GM19455 (cell line): ENCODE measurements around the gene IL6.
A peak's percentile ranks its signal among the peaks of the same experiment; 100 is the strongest.
"Not testable (repeated sequence)": the region's sequence is repeated elsewhere in the genome, so short reads cannot be mapped to it uniquely, and the experiment has no call there.

Source experiments
- ATAC-seq: cut with Tn5 transposase; IDR thresholded peaks from one replicate; pipeline ENCODE4 v1.9.1; 2021; ENCODE audit not compliant: unreplicated experiment

The IL6 gene

GRCh38 chr7:22726907-22727713 lies at the start of gene IL6:
Gene IL6 (plus strand): TSS chr7:22727200. CDS start chr7:22727263, 63 bp downstream.
- ATAC-seq = no peak

DNA sequence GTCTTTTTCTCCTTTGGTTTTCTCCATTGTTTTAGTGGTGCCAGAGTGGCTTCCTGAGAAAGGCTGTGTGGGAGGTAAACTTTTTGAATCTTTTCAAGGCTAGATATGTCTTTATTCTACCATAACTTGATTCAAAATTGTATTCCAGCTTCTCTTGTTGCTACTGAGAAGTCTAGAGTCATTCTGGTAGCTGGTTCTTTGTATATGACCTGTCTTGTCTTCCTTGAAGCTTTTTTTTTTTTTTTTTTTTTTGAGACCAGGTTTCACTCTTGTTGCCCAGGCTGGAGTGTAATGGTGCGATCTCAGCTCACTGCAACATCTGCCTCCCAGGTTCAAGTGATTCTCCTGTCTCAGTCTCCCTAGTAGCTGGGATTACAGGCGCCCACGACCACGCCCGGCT lies 49.7 kb upstream of the IL6 start:
- ATAC-seq = not testable (repeated sequence)

GRCh38 chr7:22677680-22678079 lies 49.3 kb upstream of the IL6 start:
- ATAC-seq = no peak

DNA sequence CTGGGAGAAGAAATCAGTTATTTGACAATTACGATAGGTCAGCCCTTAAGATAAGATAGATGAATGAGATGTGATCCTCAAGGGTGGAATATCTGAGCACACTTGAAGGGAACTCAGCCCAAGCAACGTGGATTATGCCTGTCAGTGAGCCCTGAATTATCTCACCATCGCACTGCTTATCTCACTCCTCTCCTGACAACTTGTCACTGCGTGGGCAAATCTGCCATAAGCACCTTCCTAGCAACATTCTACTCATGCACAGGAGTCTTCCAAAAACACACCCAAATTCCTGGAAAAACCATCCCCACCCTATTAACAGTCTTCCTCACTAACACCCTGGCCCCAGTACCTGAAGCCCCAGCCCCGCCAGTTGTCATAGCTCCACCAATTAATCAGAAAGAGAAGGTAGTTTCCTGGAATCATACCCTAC lies 46.5 kb upstream of the IL6 start:
- ATAC-seq = no peak

GRCh38 chr7:22681312-22681711 lies 45.7 kb upstream of the IL6 start:
- no peak for ATAC-seq

DNA sequence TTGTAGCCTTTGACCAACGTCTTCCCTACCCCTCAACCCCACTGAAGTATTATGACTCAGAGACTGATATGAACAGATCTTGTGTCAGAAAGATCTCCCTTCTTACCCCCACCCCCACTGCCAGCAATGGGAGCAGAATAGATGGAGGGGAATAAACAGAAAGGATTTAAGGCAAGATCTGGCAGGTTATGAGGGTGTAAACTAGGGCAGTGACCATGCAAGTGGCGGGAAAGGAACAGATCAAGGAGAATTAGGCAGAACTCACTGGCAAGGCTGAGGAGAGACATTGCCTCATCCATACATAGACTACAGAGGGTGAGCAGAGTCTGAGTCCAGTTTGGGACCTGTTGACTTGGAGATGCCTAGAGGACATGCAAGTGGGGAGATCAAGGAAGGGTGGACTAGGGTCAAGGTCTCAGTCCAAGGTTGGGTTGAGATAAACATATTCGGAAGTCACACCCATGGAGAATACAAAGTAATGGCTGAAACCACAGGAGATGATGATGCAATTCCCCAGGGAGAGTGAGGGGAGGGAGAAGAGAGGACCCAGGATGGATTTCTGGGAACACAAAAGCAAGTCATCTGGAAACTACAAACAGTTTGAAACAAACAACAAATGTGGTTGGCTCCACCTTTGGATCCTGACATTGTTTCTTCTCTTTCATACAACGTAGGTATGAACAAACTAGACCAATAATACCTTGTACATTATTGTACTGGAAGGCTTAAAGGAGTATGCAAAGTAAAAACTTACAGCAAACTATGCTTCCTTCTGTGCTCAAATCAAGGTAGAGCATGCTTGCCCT lies 44.9 kb upstream of the IL6 start:
- ATAC-seq = no peak

DNA sequence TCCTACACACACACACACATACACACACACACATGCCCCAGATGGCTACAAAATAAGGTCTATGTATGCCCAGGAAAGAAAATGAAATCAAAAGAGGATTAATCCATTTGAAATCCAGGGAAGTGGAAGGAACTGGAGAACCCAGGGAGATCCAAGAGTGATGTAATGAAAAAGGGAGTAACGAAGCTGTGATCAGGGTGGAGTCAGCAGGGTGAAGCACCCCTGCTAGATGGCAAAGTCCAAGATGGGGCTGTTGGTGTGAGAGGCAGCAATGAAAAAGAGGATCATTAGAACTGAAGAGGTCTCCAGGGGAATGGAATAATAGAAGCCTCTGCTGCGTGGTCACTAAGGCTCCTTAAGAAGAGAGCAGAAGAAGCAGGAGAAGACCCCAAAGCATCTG lies 43.6 kb upstream of the IL6 start:
- ATAC-seq = no peak

GRCh38 chr7:22686620-22687019 lies 40.4 kb upstream of the IL6 start:
- ATAC-seq = no peak

GRCh38 chr7:22688084-22688483 lies 38.9 kb upstream of the IL6 start:
- ATAC-seq = no peak

DNA sequence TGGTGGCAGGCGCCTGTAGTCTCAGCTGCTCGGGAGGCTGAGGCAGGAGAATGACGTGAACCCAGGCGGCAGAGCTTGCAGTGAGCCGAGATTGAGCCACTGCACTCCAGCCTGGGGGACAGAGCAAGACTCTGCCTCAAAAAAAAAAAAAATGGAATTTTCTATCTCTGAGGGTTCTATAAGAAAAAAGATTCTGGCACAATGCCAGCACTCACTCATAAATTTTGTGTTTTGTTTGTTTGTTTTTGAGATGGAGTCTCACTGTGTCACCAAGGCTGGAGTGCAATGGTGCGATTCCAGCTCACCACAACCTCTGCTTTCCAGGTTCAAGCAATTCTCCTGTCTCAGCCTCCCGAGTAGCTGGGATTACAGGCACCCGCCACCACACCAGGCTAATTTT lies 38.1 kb upstream of the IL6 start:
- ATAC-seq = not testable (repeated sequence)

DNA sequence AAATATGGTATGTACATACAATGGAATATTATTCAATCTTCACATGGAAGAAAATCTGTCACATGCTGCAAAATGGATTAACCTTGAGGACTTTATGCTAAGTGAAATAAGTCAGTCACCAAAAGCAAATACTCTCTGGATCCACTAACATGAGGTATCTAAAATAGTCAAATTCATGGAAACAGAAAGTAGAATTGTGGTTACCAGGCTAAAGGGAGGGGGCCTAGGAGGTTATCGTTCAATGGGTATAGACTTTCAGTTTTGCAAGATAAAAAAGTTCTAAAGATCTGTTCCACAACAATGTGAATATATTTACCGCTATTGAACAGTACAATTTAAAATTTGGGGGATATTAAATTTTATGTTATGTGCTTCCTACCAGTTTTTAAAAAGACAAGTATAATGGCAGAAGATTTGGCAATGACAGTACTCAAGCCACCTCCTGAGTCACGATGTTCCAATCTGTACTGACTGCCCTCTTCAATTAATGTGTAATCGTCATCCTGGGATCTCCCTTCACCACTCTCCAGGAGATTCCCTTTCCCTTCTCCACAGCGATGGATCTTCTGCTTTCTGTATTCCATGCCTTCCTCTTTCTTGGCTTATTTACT lies 32.3 kb upstream of the IL6 start:
- ATAC-seq = no peak

- ATAC-seq = no peak
These were observed 31.4 kb upstream of the IL6 start for GRCh38 chr7:22695476-22696132.

DNA sequence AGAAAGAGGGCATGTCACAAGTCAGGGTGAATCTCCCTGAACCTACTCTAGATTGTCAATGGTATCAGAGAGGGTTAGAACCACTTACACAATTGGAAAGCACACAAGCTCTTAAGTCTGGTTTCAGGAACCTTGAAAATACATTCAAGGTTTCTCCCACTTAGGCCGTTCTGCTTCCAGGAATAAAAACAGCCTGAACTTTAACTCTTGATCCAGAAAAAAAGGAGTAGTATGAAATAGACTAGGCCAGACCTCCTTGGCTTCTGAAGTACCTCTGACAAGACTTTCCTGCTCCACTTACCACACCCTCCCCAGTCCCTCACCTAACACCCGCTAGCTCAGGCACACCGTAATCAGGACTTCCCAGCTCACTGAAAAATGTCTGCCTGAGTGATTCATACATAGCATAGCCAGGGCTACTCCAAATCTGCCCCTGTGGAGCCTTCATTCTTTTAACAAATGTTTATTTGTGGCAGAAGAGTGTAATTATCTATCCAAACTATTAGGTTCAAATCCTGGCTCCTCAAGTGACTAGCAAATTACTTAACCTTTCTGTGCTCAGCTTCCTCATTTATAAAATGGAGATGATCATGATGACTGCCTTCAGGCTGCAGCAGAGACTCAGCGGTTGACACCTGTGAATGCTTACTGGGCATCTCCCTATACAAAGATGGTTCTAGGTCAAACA lies 30.3 kb upstream of the IL6 start:
- no peak for ATAC-seq

DNA sequence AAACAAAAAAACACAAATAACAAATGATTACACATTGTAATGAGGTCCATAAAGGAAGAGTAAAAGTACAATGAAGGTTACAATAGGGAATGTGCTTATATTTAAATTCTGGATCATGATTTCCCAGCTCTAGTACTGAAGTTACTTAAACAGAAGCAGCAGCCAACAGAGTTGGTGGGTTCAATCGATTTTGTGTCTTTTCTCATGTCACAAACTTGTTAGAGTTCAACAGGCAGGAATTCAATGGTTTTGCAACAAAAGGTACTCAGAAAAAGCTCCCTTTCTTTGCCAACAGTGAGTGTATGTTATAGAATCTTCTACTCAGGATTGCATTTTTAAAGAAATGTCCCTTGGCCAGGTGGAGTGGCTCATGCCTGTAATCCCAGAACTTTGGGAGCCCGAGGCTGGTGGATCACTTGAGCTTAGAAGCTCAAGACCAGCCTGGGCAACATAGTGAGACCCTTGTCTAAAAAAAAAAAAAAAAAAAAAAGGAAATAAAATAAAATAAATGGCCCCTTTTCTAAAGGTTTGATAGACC lies 29.6 kb upstream of the IL6 start:
- no peak for ATAC-seq

DNA sequence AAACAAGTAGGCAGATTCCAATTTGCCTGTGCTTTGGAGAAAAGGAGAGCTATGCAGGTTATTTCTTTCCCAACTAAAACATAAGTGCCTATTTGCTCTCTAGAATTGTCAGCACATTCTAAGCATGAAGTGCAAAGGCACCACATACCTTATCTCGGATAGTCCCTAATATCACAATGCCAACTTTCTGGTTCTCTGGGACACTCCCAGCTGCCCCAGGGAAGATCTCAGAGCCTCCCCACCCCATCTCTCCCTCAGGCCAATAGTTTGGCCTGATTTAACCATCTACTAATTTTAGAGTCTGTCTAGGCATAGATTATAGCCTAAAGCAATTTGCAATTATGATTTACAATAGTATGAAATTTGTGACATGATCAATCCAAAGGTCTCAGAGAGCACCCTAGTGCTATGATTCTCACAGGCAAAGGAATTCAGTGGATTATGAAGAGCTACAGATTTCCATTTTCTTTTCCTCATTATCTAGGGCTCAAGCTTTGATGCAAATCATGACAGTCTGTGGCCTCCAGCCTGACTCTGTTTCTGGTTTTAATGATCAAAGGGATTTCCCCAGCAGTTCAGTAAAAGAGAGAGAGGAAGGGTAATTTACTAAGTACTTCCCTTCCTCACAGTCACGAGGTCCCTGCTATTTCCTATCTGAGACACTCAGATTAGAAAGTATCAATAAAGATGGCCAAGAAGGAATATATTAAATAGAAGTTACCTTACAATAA lies 29.0 kb upstream of the IL6 start:
- ATAC-seq = peak; percentile 63

DNA sequence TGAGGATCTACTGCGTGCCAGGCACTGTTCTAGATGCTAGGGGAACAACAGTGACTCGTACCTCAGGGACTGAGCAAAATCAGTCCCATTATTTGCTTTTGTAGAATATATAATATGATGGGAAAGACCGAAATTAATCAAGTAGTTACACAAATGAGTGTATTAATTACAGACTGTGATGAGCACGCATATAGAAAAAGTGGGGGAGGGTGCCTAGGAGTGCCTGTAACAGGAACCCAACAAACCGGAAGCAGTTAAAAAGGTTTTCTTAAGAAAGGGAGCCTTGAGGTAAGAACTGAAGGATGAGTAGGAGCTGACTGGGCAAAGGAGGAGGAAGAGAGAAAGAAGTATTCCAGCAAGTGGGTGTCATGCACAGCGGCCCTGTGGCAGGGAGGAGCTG lies 28.2 kb upstream of the IL6 start:
- ATAC-seq = no peak

- ATAC-seq = no peak
These were observed 26.4 kb upstream of the IL6 start for GRCh38 chr7:22700559-22701002.

DNA sequence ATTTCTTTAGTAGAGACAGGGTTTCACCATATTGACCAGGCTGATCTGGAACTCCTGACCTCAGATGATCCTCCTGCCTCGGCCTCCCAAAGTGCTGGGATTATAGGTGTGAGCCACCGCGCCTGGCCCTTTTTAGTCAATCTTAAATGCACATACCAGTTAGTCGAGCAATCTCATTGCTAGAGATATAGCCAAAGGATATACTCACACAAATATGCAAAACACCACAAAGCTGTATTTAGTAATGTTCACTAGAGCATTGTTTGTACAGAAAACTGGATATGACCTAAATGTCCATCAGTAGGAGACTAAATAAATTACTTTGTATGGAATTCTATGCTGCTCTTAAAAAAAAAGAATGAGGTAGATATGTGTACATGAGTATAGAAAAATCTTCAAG lies 24.5 kb upstream of the IL6 start:
- no peak for ATAC-seq

- ATAC-seq = not testable (repeated sequence)
These were observed 23.7 kb upstream of the IL6 start for GRCh38 chr7:22703107-22703855.
